GM19372 (cell line): ENCODE results near the gene SNX30.

Experiments
- ATAC-seq: cut with Tn5 transposase; IDR thresholded peaks from one replicate; pipeline ENCODE4 v1.9.1; 2021; ENCODE audit warnings: mild to moderate bottlenecking, low read depth, moderate library complexity; ENCODE audit not compliant: unreplicated experiment

SNX30 gene

DNA sequence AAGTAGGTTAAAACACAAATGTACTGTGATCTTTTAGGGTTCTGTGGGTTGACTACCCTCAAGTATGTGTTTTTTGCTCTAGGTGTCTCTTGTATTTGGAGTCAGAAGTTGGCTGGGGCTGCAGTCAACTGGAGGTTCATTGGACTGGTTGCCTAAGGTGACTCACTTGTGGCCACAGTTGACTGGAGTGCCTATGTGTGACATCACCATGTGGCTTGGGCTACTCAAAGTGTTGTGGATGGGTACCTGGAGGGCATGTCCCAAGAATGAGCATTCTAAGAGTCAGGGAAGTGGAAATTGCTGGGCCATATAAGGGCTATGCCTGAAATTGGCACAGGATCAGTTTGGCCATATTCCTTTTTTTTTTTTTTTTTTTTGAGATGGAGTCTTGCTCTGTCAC is 27.4 kb downstream of the SNX30 start:
- no peak for ATAC-seq

DNA sequence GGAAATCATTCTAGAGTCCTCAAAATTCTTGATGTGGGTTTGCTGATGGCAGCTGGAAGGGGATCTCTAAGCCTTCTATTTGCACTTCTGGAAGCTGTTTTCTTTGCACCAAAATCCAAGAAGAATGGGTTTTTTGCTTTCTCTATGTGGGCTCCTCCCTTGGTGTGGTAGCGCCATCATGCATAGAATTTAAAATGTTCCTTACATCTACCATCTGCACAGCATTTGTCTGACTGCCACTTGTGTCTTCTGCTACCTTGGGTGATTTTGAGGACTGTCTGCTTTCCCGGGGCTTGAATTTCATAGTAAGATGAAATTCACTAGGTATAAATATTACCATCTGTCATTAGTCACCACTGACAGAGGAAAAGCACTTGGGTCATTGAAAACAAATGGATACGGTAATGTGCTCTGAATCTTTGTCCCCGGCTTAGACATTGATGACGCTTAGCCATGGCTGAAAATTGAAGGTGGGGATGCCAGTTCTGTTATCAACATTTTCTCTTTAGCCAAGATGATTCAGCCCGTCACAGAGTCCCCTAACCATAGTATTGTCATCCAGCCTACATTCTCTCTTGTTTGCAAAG is 30.0 kb downstream of the SNX30 start:
- ATAC-seq = no peak

DNA sequence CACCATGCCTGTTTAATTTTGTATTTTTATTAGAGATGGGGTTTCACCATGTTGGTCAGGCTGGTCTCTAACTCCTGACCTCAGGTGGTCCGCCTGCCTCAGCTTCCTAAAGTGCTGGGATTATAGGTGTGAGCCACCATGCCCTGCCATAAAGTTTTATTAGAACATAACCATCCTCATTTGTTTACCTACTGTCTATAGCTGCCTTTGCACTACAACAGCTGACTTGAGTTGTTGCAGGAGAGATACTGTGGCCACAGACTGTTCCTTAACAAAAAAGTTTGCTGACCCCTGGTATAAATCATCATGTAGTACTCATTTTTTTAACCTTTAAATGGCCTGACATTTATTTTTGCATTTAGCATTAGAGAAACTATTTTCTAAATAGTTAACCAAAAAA is 31.7 kb downstream of the SNX30 start:
- ATAC-seq = no peak

DNA sequence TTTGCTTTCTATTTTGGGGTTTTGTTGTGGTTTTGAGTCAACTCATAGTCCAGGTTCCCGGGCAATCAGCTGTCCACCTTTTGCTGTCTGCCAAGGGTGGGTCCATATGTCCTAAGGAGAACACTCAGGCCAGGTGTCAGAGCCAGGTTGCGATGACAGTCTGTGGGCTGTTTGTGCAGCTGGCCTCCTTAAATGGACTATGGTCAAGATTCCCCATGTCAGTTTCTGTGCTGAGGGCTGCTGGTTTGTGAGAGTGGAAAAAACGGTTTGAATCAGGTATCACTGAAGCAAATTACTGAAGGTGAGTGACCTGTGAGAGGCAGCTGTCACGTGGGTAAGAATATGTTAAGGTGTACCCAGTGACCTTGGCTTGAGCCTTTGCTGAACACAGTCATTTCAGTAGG is 33.0 kb downstream of the SNX30 start:
- no peak for ATAC-seq

DNA sequence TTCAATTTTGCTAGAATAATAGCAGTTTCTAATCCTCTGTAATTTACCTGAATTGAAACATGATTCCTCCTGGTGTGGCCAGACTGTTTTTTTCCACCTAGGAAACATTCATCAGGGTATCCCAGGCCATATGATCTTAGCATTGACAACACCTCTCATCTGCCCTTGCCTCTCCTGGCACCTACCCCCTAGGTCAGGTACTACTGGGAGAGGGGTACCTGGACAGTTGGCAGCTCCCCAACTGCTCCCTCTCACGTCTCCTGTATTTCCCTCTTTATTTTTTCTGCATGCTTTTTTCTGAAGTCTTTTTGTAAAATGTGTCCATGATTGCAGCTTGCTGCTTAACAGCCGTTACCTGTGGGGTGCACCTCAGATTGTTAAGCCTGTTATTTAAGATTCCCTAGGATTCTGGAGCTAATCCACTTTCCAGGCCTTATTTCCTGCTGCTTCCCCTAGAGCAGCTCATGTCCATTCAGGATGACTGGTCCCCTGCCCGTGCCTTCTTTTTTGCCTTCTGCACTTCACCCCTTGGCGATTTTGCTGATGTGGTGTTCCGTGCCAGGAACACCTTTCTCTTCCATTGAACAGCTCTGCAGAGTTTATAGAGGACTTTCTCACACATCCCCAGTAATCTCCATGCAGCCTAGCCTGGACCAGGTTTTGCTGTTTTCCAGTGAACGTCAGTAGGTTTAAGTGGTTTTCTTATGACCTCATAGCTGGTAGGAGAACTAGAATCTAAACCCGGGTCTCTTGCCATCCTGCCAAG is 33.6 kb downstream of the SNX30 start:
- no peak for ATAC-seq

DNA sequence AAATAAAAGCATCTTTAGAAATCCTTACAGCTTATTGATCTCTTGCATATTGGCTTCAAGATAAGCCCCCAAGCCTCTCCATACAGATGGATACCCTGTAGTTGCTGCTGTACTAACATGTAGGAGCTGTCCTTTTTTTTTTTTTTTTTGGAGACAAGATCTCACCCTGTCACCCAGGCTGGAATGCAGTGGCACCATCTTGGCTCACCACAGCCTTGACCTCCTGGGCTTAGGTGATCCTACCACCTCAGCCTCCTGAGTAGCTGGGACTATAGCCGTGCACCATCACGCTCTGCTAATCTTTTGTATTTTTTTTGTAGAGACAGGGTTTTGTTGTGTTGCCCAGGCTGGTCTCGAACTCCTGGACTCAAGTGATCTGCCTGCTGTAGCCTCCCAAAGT is 35.4 kb downstream of the SNX30 start:
- ATAC-seq = no peak

DNA sequence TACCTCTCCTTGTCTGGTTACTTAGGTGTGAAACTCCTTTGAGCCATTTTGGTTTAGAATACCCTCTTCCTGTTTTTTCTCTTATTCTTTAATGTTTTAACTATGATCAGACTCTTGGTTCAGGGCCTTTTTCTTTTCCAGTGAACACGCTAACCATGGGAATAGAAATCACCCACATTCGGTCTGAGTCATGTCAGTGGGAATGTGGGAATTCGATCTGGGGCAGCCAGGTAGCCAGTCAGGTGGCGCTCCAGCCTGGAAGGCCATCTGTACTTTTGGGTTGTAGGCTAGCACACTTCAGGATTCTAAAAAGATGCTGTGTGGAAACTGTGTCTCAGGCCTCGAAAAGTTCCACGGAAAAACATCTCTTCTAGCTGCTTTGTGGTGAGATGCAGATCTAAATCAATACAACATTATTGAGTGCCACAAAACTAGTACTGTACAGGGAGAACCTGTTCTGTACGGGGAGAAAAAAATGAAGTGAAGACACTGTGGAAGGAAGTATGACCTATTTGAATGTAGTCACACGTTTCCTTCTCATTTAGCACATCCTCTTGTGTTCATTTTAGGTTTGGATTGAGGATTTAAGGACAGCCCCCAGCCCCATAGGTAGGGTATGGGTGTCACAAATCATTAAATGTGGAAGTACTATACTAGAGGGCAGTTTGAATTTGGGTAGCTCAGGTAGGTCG is 36.4 kb downstream of the SNX30 start:
- ATAC-seq = no peak

DNA sequence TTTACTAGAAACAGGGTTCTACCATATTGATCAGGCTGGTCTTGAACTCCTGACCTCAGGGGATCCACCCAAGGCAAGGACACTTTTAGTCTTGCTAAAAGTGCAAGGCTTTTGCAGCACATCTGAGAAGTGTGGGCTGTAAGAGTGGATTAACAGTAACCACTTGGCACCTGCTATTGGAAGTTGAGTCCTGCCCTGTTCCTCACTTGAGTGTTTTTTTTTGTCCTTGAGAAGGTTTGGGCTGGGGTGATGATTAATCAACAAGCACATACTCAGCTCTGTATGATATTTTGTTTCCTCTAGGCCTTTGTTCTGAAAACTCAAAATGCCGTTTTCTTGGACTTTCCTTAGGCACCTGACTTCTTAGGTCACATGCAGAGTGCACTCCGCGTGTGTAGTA is 37.4 kb downstream of the SNX30 start:
- ATAC-seq = no peak

DNA sequence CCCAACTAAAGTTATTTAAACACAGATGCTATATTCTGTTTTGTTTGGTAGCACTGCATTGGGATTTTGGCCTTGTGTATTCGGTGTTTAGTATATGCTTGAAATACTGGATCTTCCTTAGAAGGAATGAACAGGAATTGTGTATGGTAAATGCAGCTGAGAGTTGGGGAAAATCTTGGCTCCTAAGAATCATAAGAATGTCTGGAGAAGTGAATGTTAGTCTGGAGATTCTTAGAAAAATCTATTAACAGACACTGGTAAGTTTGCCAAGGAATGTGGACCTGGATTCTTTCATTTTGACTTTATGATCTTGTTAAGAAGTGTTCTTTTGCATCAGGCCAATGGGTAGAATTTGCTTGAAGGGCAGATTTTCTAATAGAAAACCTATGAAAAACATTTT is 38.9 kb downstream of the SNX30 start:
- no peak for ATAC-seq

DNA sequence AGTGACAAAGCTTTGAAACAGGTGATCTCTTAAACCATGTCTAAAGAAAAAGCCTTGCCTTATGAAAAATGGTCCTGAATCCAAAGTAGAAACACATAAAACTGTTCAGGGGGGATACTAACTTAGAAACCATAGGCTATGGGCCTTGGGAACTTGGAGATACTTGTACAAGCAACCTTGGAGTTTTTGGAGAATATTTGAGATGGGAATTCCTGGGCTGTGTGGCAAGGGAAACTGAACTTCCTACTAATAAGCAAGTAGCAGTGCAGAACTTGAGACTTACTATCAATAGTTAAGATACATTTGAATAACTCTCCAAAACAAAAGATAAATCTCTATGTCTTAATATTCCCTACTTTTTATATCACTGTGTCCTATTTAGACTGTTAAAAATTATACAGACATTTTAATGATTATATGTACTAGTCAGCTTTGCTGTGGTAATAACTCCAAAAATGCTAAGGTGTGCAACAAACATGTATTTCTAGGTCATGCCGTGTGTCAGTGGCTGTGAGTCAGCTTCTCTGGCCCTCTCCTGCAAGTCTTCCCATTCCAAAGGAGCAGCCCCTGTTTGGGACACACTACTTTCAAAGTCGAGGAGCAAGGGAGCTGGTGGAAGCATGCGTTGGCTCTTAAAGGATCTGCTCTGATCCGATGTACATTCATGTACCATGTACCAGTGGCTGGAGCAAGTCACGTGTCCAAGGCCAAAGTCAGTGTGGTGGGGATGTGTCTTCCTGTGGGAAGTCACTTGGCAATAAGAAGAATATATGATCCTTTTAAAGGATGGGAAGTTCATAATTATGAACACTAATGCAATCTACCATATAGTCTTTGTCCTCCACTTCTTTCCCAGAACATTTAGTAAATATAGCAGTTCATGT is 39.6 kb downstream of the SNX30 start:
- ATAC-seq = no peak

DNA sequence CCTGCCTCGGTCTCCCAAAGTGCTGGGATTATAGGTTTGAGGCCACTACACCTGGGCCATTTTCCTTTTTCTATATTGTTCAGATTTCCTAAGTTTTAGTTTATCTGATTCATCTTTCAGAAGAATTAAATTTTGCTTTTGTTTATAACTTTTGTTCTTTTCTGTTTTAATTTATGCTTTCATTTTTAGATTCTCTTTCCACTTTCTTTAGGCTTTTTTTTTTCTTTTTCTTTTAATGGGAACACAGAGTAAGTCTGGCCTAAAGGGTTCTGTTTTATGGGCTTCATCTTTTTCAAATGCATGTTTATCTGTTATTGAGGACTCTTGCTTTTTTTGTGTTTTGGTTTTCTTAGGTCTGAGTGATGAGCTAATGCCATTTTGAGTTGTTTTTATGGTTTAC is 42.1 kb downstream of the SNX30 start:
- no peak for ATAC-seq

DNA sequence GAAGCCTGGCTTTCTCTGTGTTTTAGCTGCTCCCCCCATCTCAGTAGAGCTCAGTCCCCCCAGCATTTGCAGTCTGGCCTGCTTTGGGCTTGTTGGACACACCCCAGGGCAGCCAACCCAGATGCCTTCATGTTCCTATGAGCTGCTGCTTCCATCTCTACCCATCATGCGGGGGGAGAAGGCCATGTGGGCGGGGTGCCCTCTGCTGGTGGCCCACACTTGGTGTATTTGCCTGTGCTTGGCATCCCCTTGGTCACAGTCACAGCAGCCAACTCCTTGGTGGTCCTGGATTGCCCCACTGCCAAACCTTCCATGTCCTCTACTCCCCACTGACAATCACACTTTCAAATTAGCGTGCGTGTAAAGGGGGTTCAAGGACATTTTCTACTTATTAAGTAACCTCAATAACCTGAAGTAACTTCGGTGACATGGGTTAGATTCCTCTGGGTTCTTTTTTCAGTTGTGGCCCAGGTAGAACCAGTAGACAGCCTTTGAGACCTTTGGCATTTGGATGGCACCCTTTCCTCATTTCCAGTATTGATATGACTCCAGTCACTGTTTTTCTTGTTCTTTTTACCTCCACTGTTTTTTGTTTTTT is 42.8 kb downstream of the SNX30 start:
- peak; percentile 72 for ATAC-seq

DNA sequence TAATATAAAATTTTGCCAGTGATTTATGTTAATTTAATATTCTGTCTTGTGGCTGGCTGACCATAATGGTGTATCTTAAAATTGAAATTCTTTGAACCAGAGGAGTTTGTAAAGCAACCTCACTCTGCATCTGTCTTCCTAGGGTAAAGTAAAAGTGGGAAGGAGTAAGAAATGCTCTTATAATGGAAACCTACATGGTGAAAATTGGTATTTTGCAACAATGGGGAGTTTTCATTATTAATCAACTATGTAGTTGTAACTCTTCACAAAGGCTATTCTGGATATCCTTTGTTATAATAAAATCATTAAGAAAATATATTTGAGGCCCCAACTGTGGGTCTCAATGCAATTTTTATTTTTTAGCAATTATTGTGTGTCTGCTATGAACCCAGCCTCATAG is 44.2 kb downstream of the SNX30 start:
- no peak for ATAC-seq

DNA sequence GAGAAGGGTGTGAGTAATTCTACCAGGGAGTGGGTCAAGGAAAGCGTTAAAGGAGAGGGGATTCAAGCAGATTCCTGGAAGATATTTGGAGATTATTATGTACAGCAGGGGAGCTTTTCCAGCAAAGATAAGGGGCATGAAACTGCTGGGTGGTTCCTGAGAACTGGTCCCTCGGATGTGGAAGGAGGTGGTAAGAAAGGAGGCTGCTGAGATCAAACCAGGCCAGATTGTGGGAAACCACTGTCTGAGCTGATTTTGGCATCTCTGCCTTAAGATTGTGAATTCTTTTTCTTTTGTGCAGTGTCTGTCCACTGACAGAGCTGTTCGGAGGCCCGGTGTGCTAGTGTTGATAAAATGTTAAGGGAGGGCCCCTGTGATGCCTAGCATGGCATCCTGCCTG is 45.4 kb downstream of the SNX30 start:
- ATAC-seq = no peak

DNA sequence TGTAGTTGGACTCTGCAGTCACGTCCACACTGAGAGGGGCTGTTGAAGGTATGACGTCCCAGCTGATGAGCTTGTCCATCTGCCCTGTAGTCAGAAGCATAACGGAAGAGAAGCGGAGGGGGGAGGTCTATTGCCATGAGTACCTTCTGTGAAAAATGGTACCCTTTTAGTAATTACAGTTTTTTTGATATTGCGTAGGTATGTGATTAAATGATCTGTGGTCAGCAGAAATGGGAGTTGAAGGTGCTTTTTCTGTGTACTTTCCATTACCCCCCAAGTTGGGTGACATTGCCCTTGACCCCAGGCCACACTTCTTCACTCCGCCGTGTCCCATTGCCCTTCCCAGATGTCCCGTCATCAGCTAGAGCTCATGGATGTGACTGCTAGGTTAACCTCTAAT is 45.9 kb downstream of the SNX30 start:
- no peak for ATAC-seq

DNA sequence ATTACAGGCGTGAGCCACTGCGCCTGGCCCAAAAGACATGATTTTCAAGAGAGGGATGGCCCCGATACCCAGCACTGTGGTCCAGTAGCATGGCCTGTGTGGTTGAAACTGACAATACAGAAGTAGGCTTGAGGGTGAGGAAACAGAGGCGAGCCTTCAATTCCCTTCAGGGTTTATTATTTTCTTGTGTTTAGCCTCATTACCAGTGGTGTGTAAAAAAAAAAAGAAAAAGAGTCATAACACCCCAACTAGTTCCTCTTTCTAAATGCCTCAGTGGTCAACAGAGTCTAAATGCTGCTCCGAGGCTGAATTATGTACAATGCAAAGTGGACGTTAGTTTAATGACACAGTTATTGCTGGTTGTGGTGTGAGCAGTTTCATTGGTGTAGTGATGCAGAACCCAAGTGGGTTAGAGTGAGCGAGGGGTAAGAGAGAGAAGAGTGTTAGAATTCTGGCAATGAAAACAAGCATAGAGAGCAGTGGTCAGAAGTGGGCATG is 58.8 kb downstream of the SNX30 start:
- peak; percentile 98 for ATAC-seq

DNA sequence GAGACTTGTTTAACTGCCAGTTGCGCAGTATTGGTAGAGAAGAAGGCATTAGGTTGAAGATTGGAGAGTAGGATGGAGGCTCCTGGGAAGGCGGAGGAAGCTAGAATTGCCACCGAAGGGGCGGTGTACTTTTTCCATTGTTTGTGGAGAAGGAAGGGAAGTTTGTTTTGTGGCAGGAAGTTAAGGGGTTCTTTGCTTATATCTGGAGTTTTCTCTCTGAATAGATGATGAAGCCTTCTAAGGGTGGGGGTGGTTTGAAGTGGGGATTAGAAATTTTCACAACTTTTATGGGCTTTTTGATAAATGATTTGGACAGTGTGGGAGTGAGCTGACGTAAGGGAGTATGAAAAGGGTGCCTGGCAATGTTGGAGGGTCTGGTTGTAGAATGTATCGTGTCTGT is 59.3 kb downstream of the SNX30 start:
- no peak for ATAC-seq

DNA sequence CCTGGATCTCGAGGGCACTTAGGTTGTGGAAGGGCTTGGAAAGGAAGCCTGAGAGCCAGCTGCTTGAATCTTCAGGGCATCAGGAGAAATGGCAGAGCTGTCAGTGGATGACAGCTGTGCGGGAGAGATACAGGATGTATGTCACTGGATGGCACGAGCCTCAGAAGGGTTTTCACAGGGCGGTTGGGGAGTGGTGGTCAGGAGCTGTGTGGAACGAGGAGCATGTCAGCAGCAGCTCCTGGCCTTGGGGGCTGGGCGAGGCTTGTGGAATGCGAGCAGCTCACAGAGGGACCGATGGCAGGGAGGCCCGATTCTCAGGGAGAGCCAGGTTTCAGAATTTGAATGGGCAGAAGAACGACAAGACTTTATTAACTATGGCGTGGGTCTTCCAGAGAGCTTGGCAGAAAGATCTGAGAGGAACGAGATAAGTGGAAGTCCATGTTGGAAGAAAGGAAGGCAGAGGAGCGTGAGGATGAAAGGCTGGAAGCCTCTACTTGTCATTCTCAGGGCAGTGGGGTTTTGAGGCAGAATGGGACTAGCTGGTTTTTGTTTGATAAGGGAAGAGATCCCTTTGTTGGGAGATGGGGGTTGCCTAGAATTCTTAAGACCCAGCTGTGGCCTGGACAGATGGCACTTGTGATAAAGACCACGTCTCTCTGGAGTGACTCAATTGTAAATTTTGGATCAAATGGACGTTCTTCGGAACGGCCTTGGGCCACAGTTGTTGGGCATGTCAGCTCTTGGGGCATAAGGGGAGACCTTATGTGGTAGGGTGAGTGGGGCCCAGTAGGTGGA is 60.3 kb downstream of the SNX30 start:
- ATAC-seq = no peak

DNA sequence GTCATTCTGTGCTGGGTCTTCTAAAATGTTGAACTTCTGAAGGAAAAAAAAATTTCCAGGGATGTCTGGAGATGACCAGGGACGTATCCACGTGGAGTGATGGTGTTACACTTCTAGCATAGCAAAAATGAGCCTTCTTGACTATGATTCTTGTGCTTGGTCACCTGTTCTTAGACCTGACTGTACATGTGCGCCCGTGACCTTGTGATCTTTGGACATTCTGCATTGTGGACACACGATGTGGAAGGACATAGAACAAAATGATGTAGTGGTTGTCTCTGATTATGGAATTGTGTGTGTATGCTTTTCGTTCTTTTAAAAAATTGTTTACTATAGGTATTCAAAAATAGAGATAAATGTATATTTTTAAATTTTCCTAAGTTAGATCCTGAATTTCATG is 61.0 kb downstream of the SNX30 start:
- no peak for ATAC-seq

DNA sequence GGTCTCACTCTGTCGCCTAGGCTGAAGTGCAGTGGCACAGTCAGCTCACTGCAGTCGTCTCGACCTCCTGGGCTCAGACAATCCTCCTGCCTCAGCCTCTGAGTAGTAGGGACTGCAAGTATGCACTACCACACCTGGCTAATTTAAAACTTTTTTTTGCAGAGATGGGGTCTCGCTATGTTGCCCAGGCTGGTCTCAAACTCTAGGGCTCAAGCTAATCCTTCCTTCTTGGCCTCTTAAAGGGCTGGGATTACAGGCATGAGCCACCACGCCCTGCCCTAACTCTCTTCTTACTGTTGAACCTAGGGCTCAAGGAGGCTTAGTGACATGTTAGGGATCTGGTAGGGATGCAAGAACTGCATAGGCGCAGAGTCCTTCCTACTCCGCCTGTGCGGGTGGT is 65.3 kb downstream of the SNX30 start:
- ATAC-seq = no peak
